ENCODE data around the gene TFAP2D. TPM values are rescaled to one million over a fixed set of nuclear protein-coding genes. Genes with fewer than 3 reads are reported as not detected.

The TFAP2D gene
- total RNA-seq, 1 donor, result 5.1 TPM

GRCh38 chr6:50734488-50734887 is 21.2 kb downstream of the TFAP2D start:
- H3K4me3 ChIP-seq (ENCODE audit: low read depth, low read length), result no peak overlapping the region
- TF ChIP-seq CTCF (IDR thresholded peaks at IDR 0.05; ENCODE audit: insufficient read depth, low read length), result no peak
- DNase-seq (ENCODE audit: low read depth), result no peak

- TF ChIP-seq CTCF (IDR thresholded peaks at IDR 0.05; ENCODE audit: insufficient read depth, low read length), result no peak
These were observed 28.8 kb downstream of the TFAP2D start for GRCh38 chr6:50742161-50742560.

GRCh38 chr6:50744976-50745375 is 31.6 kb downstream of the TFAP2D start:
- no peak overlapping the region for H3K4me3 ChIP-seq (ENCODE audit: low read depth, low read length)
- TF ChIP-seq CTCF (IDR thresholded peaks at IDR 0.05; ENCODE audit: insufficient read depth, low read length), result no peak
- DNase-seq (ENCODE audit: low read depth), result no peak

More at GRCh38 chr6:50742161-50742560, 28.8 kb downstream of the TFAP2D start:
- no peak for DNase-seq (ENCODE audit: low read depth)
- H3K4me3 ChIP-seq (ENCODE audit: low read depth, low read length), result no peak overlapping the region

GRCh38 chr6:50762798-50763197 is 49.5 kb downstream of the TFAP2D start:
- no peak overlapping the region for H3K4me3 ChIP-seq (ENCODE audit: low read depth, low read length)
- DNase-seq (ENCODE audit: low read depth), result no peak
- no peak for TF ChIP-seq CTCF (IDR thresholded peaks at IDR 0.05; ENCODE audit: insufficient read depth, low read length)

GRCh38 chr6:50778696-50779095 is 65.4 kb downstream of the TFAP2D start:
- no peak overlapping the region for H3K4me3 ChIP-seq (ENCODE audit: low read depth, low read length)
- no peak for DNase-seq (ENCODE audit: low read depth)
- TF ChIP-seq CTCF (IDR thresholded peaks at IDR 0.05; ENCODE audit: insufficient read depth, low read length), result no peak

- no peak for TF ChIP-seq CTCF (IDR thresholded peaks at IDR 0.05; ENCODE audit: insufficient read depth, low read length)
- H3K4me3 ChIP-seq (ENCODE audit: low read depth, low read length), result no peak overlapping the region
- DNase-seq (ENCODE audit: low read depth), result no peak
These were observed 67.1 kb downstream of the TFAP2D start for GRCh38 chr6:50780382-50780781.

GRCh38 chr6:50785921-50786320 is 72.6 kb downstream of the TFAP2D start:
- TF ChIP-seq CTCF (IDR thresholded peaks at IDR 0.05; ENCODE audit: insufficient read depth, low read length), result no peak

More at GRCh38 chr6:50785921-50786320, 72.6 kb downstream of the TFAP2D start:
- no peak for DNase-seq (ENCODE audit: low read depth)
- H3K4me3 ChIP-seq (ENCODE audit: low read depth, low read length), result no peak overlapping the region
